Pancreas (tissue), 10 donors: Measurements from ENCODE around the gene PCDHGA5. TPM values are rescaled to one million over a fixed set of nuclear protein-coding genes. Genes with fewer than 3 reads are reported as not detected.
A peak's percentile ranks its signal among the peaks of the same experiment; 100 is the strongest.

ENCODE experiments used
- ATAC-seq, 4 donors: fragments of 200-7000 bp; cut with Tn5 transposase; one replicate each; pipeline versions ENCODE4 v1.8.0 to v1.9.1; 2020; ENCODE audit warnings: mild to moderate bottlenecking in 4 of 4, moderate library complexity in 4 of 4
- DNase-seq, 6 donors: peaks; one replicate each; pipeline ENCODE4 v3.0.0-alpha.2; 2020
- FAIRE-seq: peaks from 2 replicates; lab custom pipeline; 2012; peaks lifted over from hg19 to GRCh38; lab: Jason Lieb, UNC
- H3K27ac ChIP-seq, 4 donors: fragments of 200-600 bp; sonication (generic); 1 replicate in 3 of 4; 2 replicates in 1 of 4; pipeline versions ENCODE4 v1.5.0 to v1.8.0; 2020
- H3K27me3 ChIP-seq, 4 donors: fragments of 200-600 bp; one replicate each; pipeline ENCODE4 v1.8.0; 2021
- H3K36me3 ChIP-seq, 3 donors: fragments of 200-600 bp; sonication (generic) in 1 of 3; one replicate each; pipeline versions ENCODE4 v1.5.0 to v1.8.0; 2020 to 2021
- H3K4me1 ChIP-seq, 3 donors: fragments of 200-600 bp; one replicate each; pipeline ENCODE4 v1.8.0; 2021
- H3K4me3 ChIP-seq, 4 donors: fragments of 200-600 bp; sonication (generic) in 2 of 4; one replicate each; pipeline versions ENCODE4 v1.5.0 to v1.8.0; 2020 to 2021
- H3K9me3 ChIP-seq, 4 donors: fragments of 200-600 bp; one replicate each; pipeline ENCODE4 v1.8.0; 2021
- WGBS, 2 donors: extraction: QIAGEN DNeasy Blood & Tissue Kit; methylation state at CpG; one replicate each; pipeline ENCODE4 v1.1.7; 2013; 5-methylcytosine and 5-hydroxymethylcytosine counted together
- intact Hi-C, 3 donors: fragments of 100-400 bp; cut with DNase I; formaldehyde crosslinking; loops; one replicate each; pipeline versions ENCODE4 v1.11.1 to v1.14.2; 2022
- polyA plus RNA-seq, 2 donors: library from polyadenylated mRNA; stranded (reverse); fragments of 200-250 nt; gene quantifications; one replicate each; pipeline ENCODE4 v1.2.3, GENCODE V29; 2013
- total RNA-seq, 6 donors: library from RNA; stranded (reverse); fragmentation: NEBNext Ultra II Directional in 4 of 6; extraction: Animal tissue kit (Norgen Biotek cat#: 25700) in 4 of 6; gene quantifications; one replicate each; pipeline versions ENCODE4 v1.2.1 to v1.2.4, GENCODE V29; 2021 to 2023
- TF ChIP-seq, protein P1 (sequence below), 4 donors: fragments of 200-600 bp; sonication (generic) in 3 of 4; IDR thresholded peaks; one replicate each; pipeline versions ENCODE4 v1.5.0 to v1.8.0; 2021; ENCODE audit warnings: antibody characterized with exemption in 4 of 4
- donor health status: healthy with polysubstance abuse.
- donor health status: DM: no; HTN: no; CAD: no; lungs with moderate emphysema.
- donor health status: DM: no; HTN: no; CAD: no.
- donor health status: control.
- donor health status: control.
- donor health status: Bipolar disorder and iron deficiency.
- donor health status: DM: yes; HTN: yes; CAD: no.
- donor health status: DM: no; HTN: no; CAD: no.
- donor health status: DM: no; HTN: no; CAD: no.
- donor health status: DM: yes; HTN: yes; CAD: no.

The PCDHGA5 gene
- total and polyA plus RNA-seq, 8 donors: 0.40 to 2.1 (median 1.5) TPM

DNA sequence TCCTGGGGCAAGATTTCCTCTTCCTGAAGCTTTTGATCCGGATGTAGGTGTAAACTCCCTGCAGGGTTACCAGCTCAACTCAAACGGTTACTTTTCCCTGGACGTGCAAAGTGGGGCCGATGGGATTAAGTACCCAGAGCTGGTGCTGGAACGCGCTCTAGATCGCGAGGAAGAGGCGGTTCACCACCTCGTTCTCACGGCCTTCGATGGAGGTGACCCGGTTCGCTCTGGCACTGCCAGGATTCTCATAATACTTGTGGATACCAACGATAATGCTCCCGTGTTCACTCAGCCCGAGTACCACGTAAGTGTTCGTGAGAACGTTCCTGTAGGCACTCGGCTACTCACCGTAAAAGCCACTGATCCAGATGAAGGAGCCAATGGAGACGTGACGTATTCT lies 8.3 kb upstream of the PCDHGA5 start:
- no peak for FAIRE-seq
- Histone ChIP-seq H3K27me3 (no peaks in the 10 kb centered on the region), H3K36me3 (no peaks in the 10 kb centered on the region), H3K4me3 (peak overlapping the region in 1 of 4 donors; percentile 20), H3K9me3 (peaks cover 0 to 19% (median 4%) of the 10 kb centered on the region in 4 donors), H3K4me1 (no peaks in the 10 kb centered on the region), H3K27ac (no peak overlapping the region)
- no peak for DNase-seq
- ATAC-seq: no peak
- intact Hi-C loops: no loop called here
- WGBS, 2 donors: 38 to 45% methylated on average over 24 of the region's 24 CpGs
- TF ChIP-seq, protein P1, sequence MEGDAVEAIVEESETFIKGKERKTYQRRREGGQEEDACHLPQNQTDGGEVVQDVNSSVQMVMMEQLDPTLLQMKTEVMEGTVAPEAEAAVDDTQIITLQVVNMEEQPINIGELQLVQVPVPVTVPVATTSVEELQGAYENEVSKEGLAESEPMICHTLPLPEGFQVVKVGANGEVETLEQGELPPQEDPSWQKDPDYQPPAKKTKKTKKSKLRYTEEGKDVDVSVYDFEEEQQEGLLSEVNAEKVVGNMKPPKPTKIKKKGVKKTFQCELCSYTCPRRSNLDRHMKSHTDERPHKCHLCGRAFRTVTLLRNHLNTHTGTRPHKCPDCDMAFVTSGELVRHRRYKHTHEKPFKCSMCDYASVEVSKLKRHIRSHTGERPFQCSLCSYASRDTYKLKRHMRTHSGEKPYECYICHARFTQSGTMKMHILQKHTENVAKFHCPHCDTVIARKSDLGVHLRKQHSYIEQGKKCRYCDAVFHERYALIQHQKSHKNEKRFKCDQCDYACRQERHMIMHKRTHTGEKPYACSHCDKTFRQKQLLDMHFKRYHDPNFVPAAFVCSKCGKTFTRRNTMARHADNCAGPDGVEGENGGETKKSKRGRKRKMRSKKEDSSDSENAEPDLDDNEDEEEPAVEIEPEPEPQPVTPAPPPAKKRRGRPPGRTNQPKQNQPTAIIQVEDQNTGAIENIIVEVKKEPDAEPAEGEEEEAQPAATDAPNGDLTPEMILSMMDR (IDR thresholded peaks at IDR 0.05): no peak

DNA sequence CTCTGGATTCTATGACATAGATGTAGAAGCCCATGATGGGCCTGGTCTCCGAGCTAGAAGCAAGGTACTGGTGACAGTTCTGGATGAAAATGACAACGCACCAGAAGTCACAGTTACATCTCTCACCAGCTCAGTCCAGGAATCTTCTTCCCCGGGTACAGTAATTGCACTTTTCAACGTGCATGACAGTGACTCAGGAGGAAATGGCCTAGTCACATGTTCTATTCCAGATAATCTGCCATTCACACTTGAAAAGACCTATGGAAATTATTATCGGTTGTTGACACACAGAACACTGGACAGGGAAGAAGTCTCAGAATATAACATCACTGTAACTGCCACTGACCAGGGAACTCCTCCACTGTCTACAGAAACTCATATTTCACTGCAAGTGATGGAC lies 7.8 kb upstream of the PCDHGA5 start:
- Histone ChIP-seq H3K4me3 (no peak overlapping the region), H3K27ac (no peak overlapping the region), H3K27me3 (peaks cover 0 to 2% (median 0%) of the 10 kb centered on the region in 4 donors), H3K9me3 (peaks cover 0 to 14% (median 3%) of the 10 kb centered on the region in 4 donors), H3K4me1 (no peaks in the 10 kb centered on the region), H3K36me3 (no peaks in the 10 kb centered on the region)
- WGBS, 2 donors: 67 to 68% methylated on average over 5 of the region's 5 CpGs
- FAIRE-seq (no peak), ATAC-seq (no peak), DNase-seq (no peak)
- intact Hi-C loops: no loop called here
- TF ChIP-seq, protein P1 (IDR thresholded peaks at IDR 0.05): no peak

DNA sequence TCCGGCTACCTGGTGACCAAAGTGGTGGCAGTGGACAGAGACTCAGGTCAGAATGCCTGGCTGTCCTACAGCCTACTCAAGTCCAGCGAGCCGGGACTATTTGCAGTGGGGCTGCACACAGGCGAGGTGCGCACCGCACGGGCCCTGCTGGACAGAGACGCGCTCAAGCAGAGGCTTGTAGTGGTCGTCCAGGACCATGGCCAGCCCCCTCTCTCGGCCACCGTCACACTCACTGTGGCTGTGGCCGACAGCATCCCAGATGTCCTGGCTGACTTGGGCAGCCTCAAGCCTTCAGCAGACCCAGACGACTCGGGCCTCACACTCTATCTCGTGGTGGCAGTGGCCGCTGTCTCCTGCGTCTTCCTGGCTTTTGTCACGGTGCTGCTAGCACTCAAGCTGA lies 7.0 kb upstream of the PCDHGA5 start:
- no peak overlapping the region for H3K27ac ChIP-seq
- H3K4me1 ChIP-seq: no peaks in the 10 kb centered on the region
- intact Hi-C loops: no loop called here
- FAIRE-seq: no peak
- no peak for DNase-seq
- WGBS, 2 donors: 39 to 47% methylated on average over 19 of the region's 19 CpGs
- ATAC-seq: no peak
- H3K27me3 ChIP-seq: peaks cover 0 to 5% (median 0%) of the 10 kb centered on the region in 4 donors
- peaks cover 0 to 13% (median 0%) of the 10 kb centered on the region in 4 donors for H3K9me3 ChIP-seq
- TF ChIP-seq, protein P1 (IDR thresholded peaks at IDR 0.05): no peak
- no peak overlapping the region for H3K4me3 ChIP-seq
- H3K36me3 ChIP-seq: no peaks in the 10 kb centered on the region

DNA sequence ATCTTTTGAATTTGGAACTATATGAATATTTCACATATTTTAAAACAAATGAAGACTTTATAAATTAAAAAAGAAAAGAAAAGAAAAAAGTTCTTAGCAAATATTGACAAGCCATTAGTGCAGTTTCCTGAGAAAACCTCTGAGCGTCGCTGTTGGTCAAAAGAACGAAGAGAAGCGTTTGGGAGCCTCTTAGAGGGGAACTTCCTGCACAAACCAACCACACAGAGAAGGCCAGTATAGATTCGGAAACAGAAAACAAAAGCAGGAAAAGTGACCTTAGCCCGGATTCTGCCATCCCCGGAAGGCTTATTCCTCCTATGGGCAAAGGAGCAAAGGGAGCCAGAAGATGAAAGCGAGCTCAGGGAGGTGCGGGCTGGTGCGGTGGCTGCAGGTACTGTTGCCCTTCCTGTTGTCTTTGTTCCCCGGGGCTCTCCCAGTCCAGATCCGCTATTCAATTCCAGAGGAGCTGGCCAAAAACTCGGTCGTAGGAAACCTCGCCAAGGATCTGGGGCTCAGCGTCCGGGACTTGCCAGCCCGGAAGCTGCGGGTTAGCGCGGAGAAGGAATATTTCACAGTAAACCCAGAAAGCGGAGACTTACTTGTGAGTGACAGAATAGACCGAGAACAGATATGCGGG lies 4.1 kb upstream of the PCDHGA5 start, which contains the start of gene PCDHGB2:
Gene PCDHGB2 (plus strand): TSS at position 205 of the 637 bp plus-strand sequence. CDS start 142 bp downstream, at position 347.
- WGBS, 2 donors: 14 to 17% methylated on average over 24 of the region's 24 CpGs
- no peak for ATAC-seq
- Histone ChIP-seq H3K36me3 (no peaks in the 10 kb centered on the region), H3K9me3 (peaks cover 0 to 9% (median 0%) of the 10 kb centered on the region in 4 donors), H3K4me1 (no peaks in the 10 kb centered on the region), H3K27ac (no peak within 1 kb of the TSS), H3K27me3 (peaks cover 0 to 5% (median 0%) of the 10 kb centered on the region in 4 donors), H3K4me3 (peak within 1 kb of the TSS in 1 of 4 donors; percentile 10)
- TF ChIP-seq, protein P1 (IDR thresholded peaks at IDR 0.05): no peak
- DNase-seq: no peak
- intact Hi-C loops: loop anchor here in 1 of 3 donors (10.0 kb wide), 1 partner anchor 65 kb away; the partner anchor contains the start of gene PCDHGA11
- no peak for FAIRE-seq

DNA sequence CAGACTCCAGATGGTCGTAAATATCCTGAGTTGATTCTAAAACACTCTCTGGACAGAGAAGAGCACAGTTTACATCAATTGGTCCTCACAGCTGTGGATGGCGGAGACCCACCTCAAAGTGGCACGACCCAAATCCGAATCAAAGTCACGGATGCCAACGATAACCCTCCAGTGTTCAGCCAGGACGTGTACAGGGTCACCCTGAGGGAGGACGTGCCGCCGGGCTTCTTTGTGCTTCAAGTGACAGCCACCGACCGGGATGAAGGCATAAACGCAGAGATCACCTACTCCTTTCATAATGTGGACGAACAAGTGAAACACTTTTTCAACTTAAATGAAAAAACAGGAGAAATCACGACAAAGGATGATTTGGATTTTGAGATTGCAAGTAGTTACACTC lies 3.3 kb upstream of the PCDHGA5 start:
- intact Hi-C loops: loop anchor here in 1 of 3 donors (10.0 kb wide), 1 partner anchor 64 kb away; the partner anchor contains the start of gene PCDHGA11
- FAIRE-seq (no peak), ATAC-seq (no peak), DNase-seq (no peak)
- TF ChIP-seq, protein P1 (IDR thresholded peaks at IDR 0.05): no peak
- WGBS, 2 donors: 24 to 29% methylated on average over 15 of the region's 15 CpGs
- Histone ChIP-seq H3K4me3 (no peak overlapping the region), H3K36me3 (no peaks in the 10 kb centered on the region), H3K4me1 (no peaks in the 10 kb centered on the region), H3K27me3 (peaks cover 0 to 5% (median 0%) of the 10 kb centered on the region in 4 donors), H3K27ac (no peak overlapping the region), H3K9me3 (peaks cover 0 to 9% (median 0%) of the 10 kb centered on the region in 4 donors)
